HL-60 (cell line): ENCODE data around the gene FNDC3B.
A peak's percentile ranks its signal among the peaks of the same experiment; 100 is the strongest.

Experiments used
- DNase-seq, 2 experiments: peaks; one replicate each; pipeline ENCODE4 v3.0.0-alpha.2; 2010 to 2020; ENCODE audit warnings: low read depth in 1 of 2, low spot score in 1 of 2
- H3K27ac ChIP-seq: fragments of 250-450 bp; sonication (Bioruptor Pico); replicated peaks from 2 replicates; pipeline ENCODE4 v1.5.1; 2020; ENCODE audit warnings: mild to moderate bottlenecking, moderate library complexity
- H3K27me3 ChIP-seq: fragments of 250-450 bp; sonication (Bioruptor Pico); 2 replicates; pipeline ENCODE4 v1.5.1; 2021; ENCODE audit warnings: mild to moderate bottlenecking, moderate library complexity; ENCODE audit not compliant: insufficient read depth, poor library complexity, severe bottlenecking
- H3K4me3 ChIP-seq: replicated peaks from 2 replicates; pipeline ENCODE4 v1.5.1; 2011; ENCODE audit warnings: mild to moderate bottlenecking, control low read depth, low read length; ENCODE audit not compliant: insufficient read depth
- CTCF ChIP-seq: IDR thresholded peaks from one replicate; pipeline ENCODE4 v1.5.1; 2011; ENCODE audit warnings: low read length, control low read depth, inconsistent platforms; ENCODE audit not compliant: insufficient read depth
- GABPA ChIP-seq: IDR thresholded peaks from 2 replicates; pipeline ENCODE4 v1.6.1; 2012; ENCODE audit warnings: low read depth
- POLR2AphosphoS5 ChIP-seq: IDR thresholded peaks from 2 replicates; pipeline ENCODE4 v1.6.1; 2012; ENCODE audit warnings: low read depth
- REST ChIP-seq: IDR thresholded peaks from 2 replicates; pipeline ENCODE4 v1.6.1; 2012; ENCODE audit warnings: low read depth; ENCODE audit not compliant: insufficient replicate concordance
- SPI1 ChIP-seq: IDR thresholded peaks from 2 replicates; pipeline ENCODE4 v1.6.1; 2012; ENCODE audit warnings: low read depth, mild to moderate bottlenecking, borderline replicate concordance

Gene FNDC3B

GRCh38 chr3:172244011-172244410 is 204.6 kb downstream of the FNDC3B start:
- TF ChIP-seq POLR2AphosphoS5 (no peak), GABPA (no peak), SPI1 (peak; percentile 10; the same call in 1 of the 2 replicates), CTCF (no peak), REST (no peak)
- Histone ChIP-seq H3K4me3 (no peak overlapping the region), H3K27ac (no peak overlapping the region), H3K27me3 (no peaks in the 10 kb centered on the region)
- DNase-seq: no peak

- H3K4me3 ChIP-seq: no peak overlapping the region
- no peak for DNase-seq
- H3K27ac ChIP-seq: no peak overlapping the region
- no peak for TF ChIP-seq POLR2AphosphoS5
- no peak for TF ChIP-seq REST
- TF ChIP-seq CTCF: no peak
- TF ChIP-seq SPI1: no peak
- H3K27me3 ChIP-seq: no peaks in the 10 kb centered on the region
Observed at GRCh38 chr3:172245241-172245640, 205.9 kb downstream of the FNDC3B start.

- Histone ChIP-seq H3K4me3 (no peak overlapping the region), H3K27ac (no peak overlapping the region), H3K27me3 (no peaks in the 10 kb centered on the region)
- TF ChIP-seq POLR2AphosphoS5 (no peak), SPI1 (no peak), GABPA (no peak), REST (no peak), CTCF (no peak)
- DNase-seq: no peak
Observed at GRCh38 chr3:172246107-172246844, 206.9 kb downstream of the FNDC3B start.
